ENCODE measurements around the gene PLIN5.
A peak's percentile ranks its signal among the peaks of the same experiment; 100 is the strongest.
"Not testable (repeated sequence)": the region's sequence is repeated elsewhere in the genome, so short reads cannot be mapped to it uniquely, and the experiment has no call there.

PLIN5 gene

DNA sequence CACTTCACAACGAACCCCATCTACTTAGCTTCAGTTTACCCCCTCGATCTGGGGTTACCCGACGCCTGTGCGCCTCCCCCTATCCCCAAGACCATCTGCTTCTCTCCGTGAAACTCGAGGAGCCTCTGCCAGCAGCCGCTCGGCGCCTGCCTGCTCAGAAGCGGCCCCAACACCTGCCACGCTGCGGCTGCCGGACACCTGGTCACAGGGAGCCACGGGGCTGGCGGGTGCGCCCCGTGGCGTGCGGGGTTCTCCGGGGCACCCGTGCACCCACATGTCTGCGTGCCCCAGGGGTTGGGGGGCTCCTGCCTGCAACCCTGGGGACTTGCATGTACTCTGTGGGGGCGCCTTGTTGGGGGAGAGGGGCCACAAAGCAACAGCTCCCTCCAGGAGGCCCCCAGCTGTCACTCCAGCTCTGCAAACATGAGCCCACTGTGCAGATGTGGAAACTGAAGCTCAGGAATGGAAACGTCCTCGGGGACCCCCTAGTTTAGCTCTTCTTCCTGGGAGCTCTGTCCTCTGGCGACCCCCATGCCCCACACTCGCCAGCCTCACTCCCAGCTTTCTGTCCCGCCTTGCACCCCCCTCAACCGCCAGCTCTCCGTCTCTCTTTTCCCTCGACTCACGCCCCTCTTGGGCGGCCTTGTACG is 31.5 kb upstream of the PLIN5 start:
- no peak for DNase-seq

DNA sequence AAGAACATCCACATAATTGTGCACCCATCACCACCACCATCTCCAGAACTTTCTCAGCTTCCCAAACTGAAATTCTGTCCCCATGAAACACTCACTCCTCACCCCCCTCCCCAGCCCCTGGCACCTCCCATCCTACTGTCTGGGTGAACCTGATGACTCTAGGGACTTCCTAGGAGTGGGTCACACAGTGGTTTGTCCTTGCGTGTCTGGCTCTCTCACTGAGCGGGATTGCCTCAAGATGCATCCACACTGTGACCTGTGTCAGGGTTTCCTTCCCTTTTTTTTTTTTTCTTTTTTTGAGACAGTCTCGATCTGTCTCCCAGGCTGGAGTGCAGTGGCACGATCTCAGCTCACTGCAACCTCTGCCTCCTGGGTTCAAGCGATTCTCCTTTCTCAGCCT is 28.5 kb upstream of the PLIN5 start:
- DNase-seq, result not testable (repeated sequence)

GRCh38 chr19:4562085-4562484 is 27.1 kb upstream of the PLIN5 start:
- not testable (repeated sequence) for DNase-seq

- DNase-seq, result no peak
Measured at GRCh38 chr19:4559569-4559968, 24.5 kb upstream of the PLIN5 start, which contains the start of gene SEMA6B. TSS of gene SEMA6B (minus strand) at chr19:4559684. CDS start at chr19:4558457, 1,227 bp downstream.

DNA sequence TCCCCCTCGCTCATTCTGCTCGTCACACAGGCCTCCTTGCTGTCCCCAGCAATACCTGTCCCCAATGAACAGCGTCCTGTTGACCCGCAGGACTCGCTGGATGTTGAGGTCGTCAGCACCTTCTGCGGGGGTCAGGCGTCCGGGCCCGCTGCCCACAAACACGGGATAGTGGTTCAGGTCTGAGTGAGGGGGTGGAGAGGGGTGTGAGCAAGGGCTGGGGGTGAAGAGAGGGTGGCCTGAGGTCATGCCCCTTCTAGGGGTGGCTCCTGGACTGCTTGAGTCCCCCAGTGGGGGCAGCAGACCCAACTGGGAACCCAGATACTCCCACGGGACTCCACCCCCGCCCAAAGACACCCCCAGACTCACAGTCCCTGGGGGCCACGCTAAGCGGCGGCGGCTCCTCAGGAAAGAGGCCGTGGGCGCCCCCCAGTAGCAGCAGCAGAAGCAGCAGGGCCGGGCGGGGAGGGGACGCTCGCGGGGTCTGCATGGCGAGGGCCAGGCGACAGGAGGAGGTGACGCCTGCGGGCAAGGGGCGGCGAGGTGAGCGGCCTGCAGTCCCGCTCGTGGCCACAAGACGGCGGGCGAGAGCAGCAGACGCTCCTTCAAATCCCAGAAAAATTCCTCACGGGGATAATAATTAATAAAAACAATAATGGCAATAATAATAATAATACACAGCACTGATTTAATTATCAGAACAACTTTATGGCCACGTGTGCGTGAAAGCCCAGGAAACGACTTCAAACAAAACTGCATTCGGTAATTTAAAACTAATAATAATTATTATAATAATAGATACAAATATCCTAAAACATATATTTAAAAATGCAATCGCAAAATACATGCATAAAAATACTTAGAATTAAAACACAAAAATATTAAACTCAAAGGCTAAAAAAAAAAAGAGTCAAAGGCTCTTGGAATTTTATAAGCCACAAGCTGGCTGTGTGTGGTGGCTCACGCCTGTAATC is 23.2 kb upstream of the PLIN5 start:
- DNase-seq, result no peak

- no peak for DNase-seq
Measured at GRCh38 chr19:4557144-4557970, 22.3 kb upstream of the PLIN5 start.

GRCh38 chr19:4556597-4557127 is 21.6 kb upstream of the PLIN5 start:
- DNase-seq, result peak; percentile 60

- DNase-seq, result peak; percentile 32
Measured at GRCh38 chr19:4555657-4556561, 20.9 kb upstream of the PLIN5 start.

DNA sequence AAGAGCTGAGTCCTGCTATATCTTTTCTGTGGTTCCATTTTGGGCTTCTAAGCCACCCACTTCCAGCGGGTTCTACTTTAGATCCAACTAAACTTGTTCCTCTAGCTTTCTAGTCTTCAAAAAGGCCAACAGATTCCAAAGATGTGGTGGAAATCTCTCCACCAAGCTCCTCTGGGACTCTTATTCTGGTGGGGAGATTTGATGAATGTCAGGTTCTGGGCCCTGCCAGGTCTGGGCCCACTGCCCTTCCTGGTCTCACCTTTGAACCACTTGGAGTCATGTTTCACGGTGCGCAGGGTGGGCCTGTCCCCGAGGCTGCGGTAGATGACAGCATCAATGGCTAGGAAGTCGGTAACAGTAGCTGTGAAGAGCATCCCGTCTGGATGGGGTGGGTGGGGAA is 19.7 kb upstream of the PLIN5 start:
- no peak for DNase-seq

- DNase-seq, result no peak
Measured at GRCh38 chr19:4553775-4554174, 18.8 kb upstream of the PLIN5 start.

DNA sequence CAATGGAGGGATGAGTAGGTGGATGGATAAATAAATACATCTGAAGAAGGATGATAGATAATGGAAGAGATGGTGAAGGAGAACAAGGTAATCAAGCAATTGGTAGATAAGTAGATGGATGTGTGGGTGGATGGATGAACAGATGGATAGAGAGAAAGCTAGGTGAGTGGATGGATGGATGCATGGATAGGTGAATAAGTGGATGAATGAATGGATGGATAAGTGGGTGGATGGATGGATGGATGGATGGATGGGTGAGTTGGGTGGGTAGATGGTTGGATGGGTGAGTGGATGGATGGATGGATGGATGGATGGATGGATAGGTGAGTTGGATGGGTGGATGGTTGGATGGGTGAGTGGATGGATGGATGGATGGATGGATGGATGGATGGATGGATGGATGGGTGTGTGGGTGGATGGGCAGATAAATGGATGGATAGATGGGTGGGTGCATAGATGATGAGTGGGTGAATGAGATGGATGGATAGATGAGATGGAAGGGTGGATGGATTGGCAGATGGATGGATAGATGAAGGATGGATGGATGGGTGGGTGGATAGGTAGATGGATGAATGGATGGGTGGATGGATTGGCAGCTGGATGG is 18.2 kb upstream of the PLIN5 start:
- no peak for DNase-seq

DNA sequence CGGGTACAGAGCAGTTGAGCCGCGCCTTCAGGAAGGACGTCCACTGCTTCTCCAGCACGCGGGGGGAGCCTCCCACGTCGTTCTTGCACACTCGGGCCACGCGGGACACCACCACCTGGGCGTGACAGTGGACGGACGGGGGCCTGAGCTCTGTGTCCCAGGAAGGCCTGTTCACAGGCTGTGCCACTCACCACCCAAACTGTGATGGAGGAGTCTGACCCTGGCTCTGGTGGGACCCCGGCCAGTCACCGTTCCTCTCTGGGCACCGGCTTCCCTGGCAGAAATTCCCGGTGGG is 17.4 kb upstream of the PLIN5 start:
- no peak for DNase-seq

- DNase-seq, result no peak
Measured at GRCh38 chr19:4550479-4551050, 15.5 kb upstream of the PLIN5 start.

GRCh38 chr19:4550018-4550417 is 15.0 kb upstream of the PLIN5 start:
- no peak for DNase-seq

DNA sequence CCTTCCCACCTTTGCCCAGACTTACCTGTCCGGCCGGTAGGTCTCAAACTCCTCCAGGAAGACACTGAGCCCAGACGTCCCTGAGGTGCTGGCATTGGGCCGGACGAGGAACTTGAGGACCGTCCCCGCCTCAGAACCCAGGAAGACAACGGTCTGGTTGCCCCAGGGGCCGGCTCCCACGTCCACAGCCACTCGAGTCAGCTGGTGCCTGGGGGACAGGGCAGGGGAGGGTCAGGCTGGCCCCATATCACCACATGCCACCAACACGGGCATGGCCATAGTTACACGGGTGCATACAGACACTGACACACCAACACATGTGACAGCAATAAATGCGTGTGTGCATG is 13.2 kb upstream of the PLIN5 start:
- no peak for DNase-seq

DNA sequence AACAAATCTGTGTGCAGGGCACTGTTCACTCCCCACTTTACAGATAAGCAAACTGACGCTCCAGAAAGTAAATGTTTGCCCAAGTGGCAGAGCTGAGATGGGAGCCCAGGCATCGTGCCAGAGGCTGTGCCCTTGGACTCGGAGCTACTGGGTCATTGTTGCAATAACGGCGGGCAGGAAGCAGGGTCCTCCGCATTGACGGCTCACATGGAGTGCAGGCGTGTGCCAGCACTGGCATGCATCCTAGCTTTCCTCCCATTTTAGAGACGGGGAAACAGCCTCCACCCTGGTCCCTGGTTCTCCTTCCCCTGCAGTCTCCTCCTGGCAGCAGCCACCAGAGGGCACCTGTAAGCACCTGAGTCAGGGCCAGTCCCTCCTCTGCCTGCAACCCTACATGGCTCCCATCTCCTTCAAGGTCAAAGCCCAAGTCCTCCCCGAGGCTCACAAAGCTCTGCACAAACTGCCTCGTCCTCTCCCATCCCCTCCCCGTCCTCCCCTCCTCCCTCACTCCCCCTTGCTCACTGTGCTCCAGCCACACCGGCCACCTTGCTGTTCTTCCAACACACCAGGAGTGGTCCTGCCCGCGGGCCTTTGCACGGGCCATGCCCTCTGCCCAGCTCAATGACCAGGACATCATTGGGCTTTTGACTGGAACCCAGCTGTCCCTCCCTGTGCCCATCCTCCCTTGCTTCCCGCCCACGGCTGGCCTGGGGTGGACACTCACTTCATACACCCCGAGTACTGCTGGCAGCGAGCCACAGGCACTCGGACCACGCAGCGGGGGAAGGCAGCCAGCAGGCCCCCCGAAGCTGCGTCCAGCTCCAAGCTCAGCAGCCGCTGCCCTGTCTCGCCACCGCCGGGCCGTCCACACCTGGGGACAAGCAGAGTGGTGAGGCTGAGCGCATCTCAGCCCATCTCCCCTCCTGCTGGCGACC is 12.5 kb upstream of the PLIN5 start:
- peak; percentile 21 for DNase-seq

- DNase-seq, result no peak
Measured at GRCh38 chr19:4543842-4544647, 9.0 kb upstream of the PLIN5 start.

- no peak for DNase-seq
Measured at GRCh38 chr19:4542896-4543841, 8.1 kb upstream of the PLIN5 start.
